Measurements from ENCODE around the gene CHIA. TPM values are rescaled to one million over a fixed set of nuclear protein-coding genes. Genes with fewer than 3 reads are reported as not detected.

CHIA gene
- total RNA-seq, 1 experiment from 2014 or later: not detected

DNA sequence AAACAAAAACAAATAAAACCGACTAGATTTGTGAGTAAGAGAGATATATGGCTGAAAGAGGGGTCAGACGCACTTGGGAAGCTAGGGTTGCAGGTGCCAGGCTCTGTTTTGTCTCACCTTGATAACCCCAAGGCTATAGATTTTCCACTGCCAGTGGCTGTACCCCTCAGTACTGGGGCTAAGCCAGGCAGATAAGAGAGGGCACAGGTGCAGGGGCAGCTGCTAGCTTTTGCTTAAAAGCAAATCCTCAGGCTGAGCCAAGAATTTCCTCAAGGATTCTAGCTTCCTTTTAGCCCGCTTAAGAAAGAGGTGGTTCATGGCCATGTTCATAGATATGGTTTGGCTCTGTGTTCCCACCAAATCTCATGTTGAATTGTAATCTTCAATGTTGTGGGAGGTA lies 79.0 kb downstream of the CHIA start:
- H3T11ph ChIP-seq (ENCODE audit: low read length): no peak overlapping the region
- no peak for DNase-seq
- H3K27ac ChIP-seq (ENCODE audit: insufficient read length, low read depth, low read length): no peak overlapping the region
- H3K4me1 ChIP-seq (ENCODE audit: insufficient read depth, low read length): peaks cover 3% of the 10 kb centered on the region; the same call in 1 of the 2 replicates
- no peak overlapping the region for H3K4ac ChIP-seq (ENCODE audit: low read depth, low read length)
- Mint-ChIP-seq H3K4me3 (no peak overlapping the region), H3K36me3 (ENCODE audit: insufficient read depth in 1 of 3, low read depth in 3 of 3) (no peaks in the 10 kb centered on the region), H3K4me1 (peaks cover 9 to 22% of the 10 kb centered on the region in 2 experiments), H3K9me3 (no peaks in the 10 kb centered on the region), H3K27me3 (ENCODE audit: low read depth) (peaks cover 3% of the 10 kb centered on the region; the same call in 1 of the 2 replicates), H3K27ac (no peak overlapping the region)
- no peak overlapping the region for H2BK15ac ChIP-seq (ENCODE audit: low read depth, low read length)
- no peak overlapping the region for H3K56ac ChIP-seq (ENCODE audit: insufficient read length, low read depth, low read length)
- no peak overlapping the region for H3K23ac ChIP-seq (ENCODE audit: insufficient read length, low read depth, low read length)
- no peaks in the 10 kb centered on the region for H3K27me3 ChIP-seq (ENCODE audit: insufficient read depth, low read length)
- no peaks in the 10 kb centered on the region for H3K9me3 ChIP-seq (ENCODE audit: control insufficient read depth, low read depth, low read length)
- H2AK5ac ChIP-seq (ENCODE audit: insufficient read length, low read length): no peak overlapping the region
- H2AFZ ChIP-seq (ENCODE audit: low read length): no peak overlapping the region
- H3K14ac ChIP-seq (ENCODE audit: insufficient read depth, low read length): no peak overlapping the region
- no peak overlapping the region for H2BK12ac ChIP-seq (ENCODE audit: insufficient read length, low read depth, low read length)
- no peak overlapping the region for H3K9ac ChIP-seq (ENCODE audit: extremely low read depth, insufficient read length, low read length)
- H4K8ac ChIP-seq (replicated peaks; ENCODE audit: insufficient read length, low read depth, low read length): no peak overlapping the region
- H2BK120ac ChIP-seq (ENCODE audit: low read depth, low read length, poor library complexity, severe bottlenecking): no peak overlapping the region
- H4K20me1 ChIP-seq (ENCODE audit: control insufficient read depth, insufficient read depth, insufficient read length): no peaks in the 10 kb centered on the region
- H3K18ac ChIP-seq (ENCODE audit: insufficient read length, low read depth, low read length): no peak overlapping the region
- TF ChIP-seq, protein P1, sequence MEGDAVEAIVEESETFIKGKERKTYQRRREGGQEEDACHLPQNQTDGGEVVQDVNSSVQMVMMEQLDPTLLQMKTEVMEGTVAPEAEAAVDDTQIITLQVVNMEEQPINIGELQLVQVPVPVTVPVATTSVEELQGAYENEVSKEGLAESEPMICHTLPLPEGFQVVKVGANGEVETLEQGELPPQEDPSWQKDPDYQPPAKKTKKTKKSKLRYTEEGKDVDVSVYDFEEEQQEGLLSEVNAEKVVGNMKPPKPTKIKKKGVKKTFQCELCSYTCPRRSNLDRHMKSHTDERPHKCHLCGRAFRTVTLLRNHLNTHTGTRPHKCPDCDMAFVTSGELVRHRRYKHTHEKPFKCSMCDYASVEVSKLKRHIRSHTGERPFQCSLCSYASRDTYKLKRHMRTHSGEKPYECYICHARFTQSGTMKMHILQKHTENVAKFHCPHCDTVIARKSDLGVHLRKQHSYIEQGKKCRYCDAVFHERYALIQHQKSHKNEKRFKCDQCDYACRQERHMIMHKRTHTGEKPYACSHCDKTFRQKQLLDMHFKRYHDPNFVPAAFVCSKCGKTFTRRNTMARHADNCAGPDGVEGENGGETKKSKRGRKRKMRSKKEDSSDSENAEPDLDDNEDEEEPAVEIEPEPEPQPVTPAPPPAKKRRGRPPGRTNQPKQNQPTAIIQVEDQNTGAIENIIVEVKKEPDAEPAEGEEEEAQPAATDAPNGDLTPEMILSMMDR (conservative IDR thresholded peaks at IDR 0.05): no peak
- H2BK5ac ChIP-seq (ENCODE audit: insufficient read length, low read length): no peak overlapping the region
- no CpG with 5 or more reads among the region's 3 CpGs for WGBS (ENCODE audit: extremely low coverage, insufficient read length, low lambda C conversion rate)
- H4K91ac ChIP-seq (ENCODE audit: insufficient read length, low read depth, low read length): no peak overlapping the region
- no peak overlapping the region for H2BK20ac ChIP-seq (ENCODE audit: low read depth, low read length, poor library complexity, severe bottlenecking)
- H4K5ac ChIP-seq (ENCODE audit: insufficient read length, low read depth, low read length): no peak overlapping the region
- H3K79me2 ChIP-seq (ENCODE audit: insufficient read depth, low read length): no peaks in the 10 kb centered on the region
- no peaks in the 10 kb centered on the region for H3K79me1 ChIP-seq (ENCODE audit: insufficient read depth, low read depth, low read length, poor library complexity, severe bottlenecking)
- H3K4me2 ChIP-seq (ENCODE audit: insufficient read depth, insufficient read length, low read length): no peak overlapping the region
- no peaks in the 10 kb centered on the region for H3K23me2 ChIP-seq (ENCODE audit: insufficient read length, low read depth, low read length, poor library complexity, severe bottlenecking)

Other genes starting within 250 kb of the CHIA start
- gene DRAM2, start 150.8 kb upstream of the CHIA start, total RNA-seq (2021): 33.6 and 34.4 TPM in 2 replicates
- gene CEPT1, start 150.6 kb upstream of the CHIA start, total RNA-seq (2021): 33.0 and 33.7 TPM in 2 replicates
- gene DENND2D, start 90.2 kb upstream of the CHIA start, total RNA-seq (2021): 0.11 and 0.29 TPM in 2 replicates
- not detected in 2 replicates for gene CHI3L2, start 63.1 kb upstream of the CHIA start, total RNA-seq (2021)
- gene OVGP1, start 136.9 kb downstream of the CHIA start, total RNA-seq (2021): 0.92 and 1.2 TPM in 2 replicates
- 70.9 and 74.2 TPM in 2 replicates for gene WDR77, start 158.4 kb downstream of the CHIA start, total RNA-seq (2021)
- gene ATP5PB, start 158.6 kb downstream of the CHIA start, total RNA-seq (2021): 250 and 271 TPM in 2 replicates
- gene C1orf162, start 183.1 kb downstream of the CHIA start, total RNA-seq (2021): 0.35 TPM in 1 of 2 replicates, not detected in the other
- not detected in 2 replicates for gene ADORA3, start 212.8 kb downstream of the CHIA start, total RNA-seq (2021)
- gene TMIGD3, start 212.8 kb downstream of the CHIA start, total RNA-seq (2021): not detected in 2 replicates

All from H9 (cell line).